Upper lobe of right lung (tissue), 1 donor: Measurements from ENCODE around the gene POC1A. TPM values are rescaled to one million over a fixed set of nuclear protein-coding genes. Genes with fewer than 3 reads are reported as not detected.
A peak's percentile ranks its signal among the peaks of the same experiment; 100 is the strongest.

Experiments
- ATAC-seq: fragments of 200-7000 bp; cut with Tn5 transposase; one replicate; pipeline ENCODE4 v1.9.1; 2020; ENCODE audit warnings: mild to moderate bottlenecking, moderate library complexity
- DNase-seq: peaks from one replicate; pipeline ENCODE4 v3.0.0-alpha.2; 2020
- H3K27ac ChIP-seq: fragments of 200-600 bp; one replicate; pipeline ENCODE4 v1.8.0; 2022
- H3K27me3 ChIP-seq: fragments of 200-600 bp; one replicate; pipeline ENCODE4 v1.8.0; 2022; ENCODE audit warnings: mild to moderate bottlenecking
- H3K36me3 ChIP-seq: fragments of 200-600 bp; one replicate; pipeline ENCODE4 v1.8.0; 2022
- H3K4me1 ChIP-seq: fragments of 200-600 bp; one replicate; pipeline ENCODE4 v1.8.0; 2022
- H3K4me3 ChIP-seq: fragments of 200-600 bp; one replicate; pipeline ENCODE4 v1.8.0; 2022; ENCODE audit warnings: mild to moderate bottlenecking
- H3K9me3 ChIP-seq: fragments of 200-600 bp; one replicate; pipeline ENCODE4 v1.8.0; 2022
- intact Hi-C: fragments of 100-400 bp; cut with DNase I; formaldehyde crosslinking; loops from one replicate; pipeline ENCODE4 v1.11.0; 2022
- total RNA-seq: library from RNA; stranded (reverse); fragmentation: NEBNext Ultra II Directional; extraction: Animal tissue kit (Norgen Biotek cat#: 25700); gene quantifications from one replicate; pipeline ENCODE4 v1.2.1, GENCODE V29; 2021
- TF ChIP-seq, protein P1 (sequence below): fragments of 200-600 bp; IDR thresholded peaks from one replicate; pipeline ENCODE4 v1.8.0; 2022; ENCODE audit warnings: antibody characterized with exemption
- donor health status: DM: no; HTN: yes; CAD: no; lungs with severe emphysema.

The POC1A gene
- total RNA-seq, 1 donor from 2014 or later = 2.5 TPM

- H3K9me3 ChIP-seq = no peaks in the 10 kb centered on the region
- no peak overlapping the region for H3K27ac ChIP-seq
- ATAC-seq (no peak), DNase-seq (no peak)
- H3K4me3 ChIP-seq = no peak overlapping the region
- no peaks in the 10 kb centered on the region for H3K36me3 ChIP-seq
- intact Hi-C loops = no loop called here
- peaks cover 19% of the 10 kb centered on the region for H3K4me1 ChIP-seq
- TF ChIP-seq, protein P1, sequence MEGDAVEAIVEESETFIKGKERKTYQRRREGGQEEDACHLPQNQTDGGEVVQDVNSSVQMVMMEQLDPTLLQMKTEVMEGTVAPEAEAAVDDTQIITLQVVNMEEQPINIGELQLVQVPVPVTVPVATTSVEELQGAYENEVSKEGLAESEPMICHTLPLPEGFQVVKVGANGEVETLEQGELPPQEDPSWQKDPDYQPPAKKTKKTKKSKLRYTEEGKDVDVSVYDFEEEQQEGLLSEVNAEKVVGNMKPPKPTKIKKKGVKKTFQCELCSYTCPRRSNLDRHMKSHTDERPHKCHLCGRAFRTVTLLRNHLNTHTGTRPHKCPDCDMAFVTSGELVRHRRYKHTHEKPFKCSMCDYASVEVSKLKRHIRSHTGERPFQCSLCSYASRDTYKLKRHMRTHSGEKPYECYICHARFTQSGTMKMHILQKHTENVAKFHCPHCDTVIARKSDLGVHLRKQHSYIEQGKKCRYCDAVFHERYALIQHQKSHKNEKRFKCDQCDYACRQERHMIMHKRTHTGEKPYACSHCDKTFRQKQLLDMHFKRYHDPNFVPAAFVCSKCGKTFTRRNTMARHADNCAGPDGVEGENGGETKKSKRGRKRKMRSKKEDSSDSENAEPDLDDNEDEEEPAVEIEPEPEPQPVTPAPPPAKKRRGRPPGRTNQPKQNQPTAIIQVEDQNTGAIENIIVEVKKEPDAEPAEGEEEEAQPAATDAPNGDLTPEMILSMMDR = peak; percentile 28
- H3K27me3 ChIP-seq = no peaks in the 10 kb centered on the region
Measured at GRCh38 chr3:52041118-52041731, 113.0 kb downstream of the POC1A start.

- H3K4me3 ChIP-seq = no peak overlapping the region
- ATAC-seq = no peak
- peaks cover 15% of the 10 kb centered on the region for H3K4me1 ChIP-seq
- H3K27me3 ChIP-seq = no peaks in the 10 kb centered on the region
- DNase-seq = no peak
- peak overlapping the region; percentile 36 for H3K27ac ChIP-seq
- no peaks in the 10 kb centered on the region for H3K9me3 ChIP-seq
- no peaks in the 10 kb centered on the region for H3K36me3 ChIP-seq
- intact Hi-C loops = no loop called here
- TF ChIP-seq, protein P1 = no peak
Measured at GRCh38 chr3:52040600-52040999, 113.6 kb downstream of the POC1A start.

DNA sequence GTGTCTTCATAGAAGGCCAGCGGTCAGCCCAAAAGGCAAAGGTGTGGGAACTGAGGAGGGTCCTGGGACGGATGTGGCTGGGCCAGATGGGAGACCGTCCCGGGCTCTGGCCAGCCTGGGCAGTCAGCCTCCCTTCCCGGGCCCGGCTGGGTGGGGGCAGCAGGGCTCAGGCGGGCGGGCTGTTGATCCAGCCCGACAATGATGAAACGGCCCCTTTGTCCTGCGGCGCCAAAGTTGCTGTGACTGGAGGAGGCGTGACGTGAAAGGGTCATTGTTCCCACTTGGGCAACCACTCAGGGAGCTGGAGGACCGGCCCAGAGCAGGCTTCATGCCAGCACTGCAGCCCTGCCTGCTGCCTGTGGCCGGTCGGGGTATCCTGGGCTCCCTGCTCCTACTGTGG lies 114.4 kb downstream of the POC1A start:
- Histone ChIP-seq H3K4me1 (peaks cover 15% of the 10 kb centered on the region), H3K9me3 (no peaks in the 10 kb centered on the region), H3K27ac (peak overlapping the region; percentile 36), H3K4me3 (no peak overlapping the region), H3K36me3 (no peaks in the 10 kb centered on the region), H3K27me3 (no peaks in the 10 kb centered on the region)
- ATAC-seq (peak; percentile 85), DNase-seq (peak; percentile 92)
- TF ChIP-seq, protein P1 = no peak
- intact Hi-C loops = no loop called here

GRCh38 chr3:52039426-52039825 lies 114.8 kb downstream of the POC1A start:
- Histone ChIP-seq H3K9me3 (no peaks in the 10 kb centered on the region), H3K27me3 (no peaks in the 10 kb centered on the region), H3K4me3 (no peak overlapping the region), H3K27ac (no peak overlapping the region), H3K36me3 (no peaks in the 10 kb centered on the region), H3K4me1 (peaks cover 15% of the 10 kb centered on the region)
- DNase-seq = no peak
- no peak for ATAC-seq
- intact Hi-C loops = no loop called here
- TF ChIP-seq, protein P1 = no peak

DNA sequence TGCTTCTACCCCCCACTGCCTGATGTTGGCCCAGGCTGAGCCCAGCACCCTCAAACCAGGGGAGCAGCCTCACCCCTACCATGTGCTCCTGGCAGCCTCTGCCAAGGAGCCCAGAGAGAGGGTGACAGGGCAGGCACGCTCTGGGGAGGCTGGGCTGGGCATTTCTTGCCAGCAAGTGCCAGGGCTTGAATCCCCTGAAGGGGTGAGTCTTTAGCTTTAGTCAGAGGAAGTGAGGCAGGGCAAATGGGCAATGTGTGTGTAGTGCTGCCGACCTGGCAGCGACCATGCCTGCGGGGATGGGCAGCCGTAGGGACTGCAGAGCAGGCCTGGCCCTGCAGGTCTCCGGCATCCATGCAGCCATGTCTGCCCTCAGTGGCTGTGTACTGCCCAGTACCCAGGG lies 116.0 kb downstream of the POC1A start:
- Histone ChIP-seq H3K9me3 (no peaks in the 10 kb centered on the region), H3K36me3 (no peaks in the 10 kb centered on the region), H3K4me1 (peaks cover 15% of the 10 kb centered on the region), H3K4me3 (no peak overlapping the region), H3K27me3 (no peaks in the 10 kb centered on the region), H3K27ac (no peak overlapping the region)
- no peak for ATAC-seq
- TF ChIP-seq, protein P1 = no peak
- no peak for DNase-seq
- intact Hi-C loops = no loop called here

- Histone ChIP-seq H3K9me3 (no peaks in the 10 kb centered on the region), H3K36me3 (no peaks in the 10 kb centered on the region), H3K4me3 (no peak overlapping the region), H3K27ac (no peak overlapping the region), H3K4me1 (peaks cover 15% of the 10 kb centered on the region), H3K27me3 (no peaks in the 10 kb centered on the region)
- TF ChIP-seq, protein P1 = no peak
- no peak for DNase-seq
- no peak for ATAC-seq
- intact Hi-C loops = no loop called here
Measured at GRCh38 chr3:52037291-52037690, 116.9 kb downstream of the POC1A start.
